ENCODE measurements around the gene ZSWIM4. TPM values are rescaled to one million over a fixed set of nuclear protein-coding genes. Genes with fewer than 3 reads are reported as not detected.

Gene ZSWIM4
- total RNA-seq, result 13.0 and 16.0 TPM in 2 replicates

DNA sequence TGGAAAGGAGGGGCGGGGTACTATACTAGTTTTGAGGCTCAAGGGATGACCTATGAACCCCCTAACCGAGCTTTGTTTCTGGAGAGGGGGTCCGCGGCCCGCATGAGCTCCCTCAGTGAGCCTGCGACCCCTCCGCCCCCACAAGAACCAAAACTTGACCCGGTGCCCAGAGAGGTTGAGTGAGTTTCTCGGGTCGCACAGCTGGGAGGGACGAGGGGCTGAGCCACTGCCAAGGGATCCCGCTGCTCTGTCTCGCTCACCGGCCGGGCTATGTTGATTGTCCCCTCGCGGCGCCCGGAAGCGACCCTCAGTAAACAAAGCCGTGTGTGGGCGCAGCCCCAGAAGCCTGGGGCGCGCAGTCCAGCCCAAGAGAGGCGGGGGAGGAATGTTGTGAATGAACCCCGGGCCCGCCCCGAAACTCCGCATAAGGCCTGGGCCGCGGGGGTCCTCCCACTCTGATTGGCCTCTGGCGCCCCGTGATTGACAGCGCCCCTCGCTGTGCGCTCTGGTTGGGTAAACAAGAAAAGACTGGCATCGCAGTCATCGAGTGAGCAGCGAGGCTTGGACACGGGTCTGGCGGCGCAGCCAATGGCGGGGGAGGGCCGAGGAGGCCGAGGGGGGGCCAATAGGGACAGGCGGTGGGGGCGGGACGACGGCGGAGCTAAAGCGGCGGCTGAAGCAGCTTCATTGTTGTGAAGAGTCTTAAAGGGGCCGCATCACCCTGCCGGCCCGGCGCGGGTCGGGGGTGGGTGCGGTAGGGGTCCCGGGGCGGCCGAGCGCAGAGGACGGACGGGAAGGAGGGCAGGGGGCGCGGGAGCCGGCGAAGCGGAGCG lies at the start of gene ZSWIM4:
Gene ZSWIM4 (plus strand): TSS at position 687 of the 833 bp plus-strand sequence. CDS start 206 bp downstream, outside the sequence.

DNA sequence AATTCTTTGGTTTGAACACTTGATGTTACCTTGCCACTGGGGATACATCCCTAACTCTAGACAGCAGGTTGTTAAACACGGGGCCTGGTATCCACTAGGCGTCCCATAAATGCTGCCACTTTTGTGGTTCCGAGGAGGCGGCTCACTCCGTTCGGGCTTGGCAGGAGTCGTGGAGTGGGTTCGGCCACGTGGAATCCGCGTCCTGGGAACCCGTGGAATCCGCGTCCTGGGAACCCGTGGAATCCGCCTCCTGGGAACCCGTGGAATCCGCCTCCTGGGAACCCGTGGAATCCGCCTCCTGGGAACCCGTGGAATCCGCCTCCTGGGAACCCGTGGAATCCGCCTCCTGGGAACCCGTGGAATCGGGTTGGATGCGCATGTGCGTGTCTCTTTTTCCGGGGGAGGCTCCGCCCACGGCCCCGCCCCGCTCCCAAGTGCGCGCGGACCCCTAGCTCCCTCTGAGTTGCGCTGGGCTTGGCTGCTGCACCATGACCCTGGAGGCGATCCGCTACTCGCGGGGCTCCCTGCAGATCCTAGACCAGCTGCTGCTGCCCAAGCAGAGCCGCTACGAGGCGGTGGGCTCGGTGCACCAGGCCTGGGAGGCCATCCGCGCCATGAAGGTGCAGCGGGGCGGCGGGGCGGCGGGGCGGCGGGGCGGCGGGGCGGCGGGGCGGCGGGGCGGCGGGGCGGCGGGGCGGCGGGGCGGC lies 31.0 kb upstream of the ZSWIM4 start, which contains the start of gene MRI1:
Gene MRI1 (plus strand): TSS at position 422 of the 707 bp plus-strand sequence. CDS start 67 bp downstream, at position 489.

DNA sequence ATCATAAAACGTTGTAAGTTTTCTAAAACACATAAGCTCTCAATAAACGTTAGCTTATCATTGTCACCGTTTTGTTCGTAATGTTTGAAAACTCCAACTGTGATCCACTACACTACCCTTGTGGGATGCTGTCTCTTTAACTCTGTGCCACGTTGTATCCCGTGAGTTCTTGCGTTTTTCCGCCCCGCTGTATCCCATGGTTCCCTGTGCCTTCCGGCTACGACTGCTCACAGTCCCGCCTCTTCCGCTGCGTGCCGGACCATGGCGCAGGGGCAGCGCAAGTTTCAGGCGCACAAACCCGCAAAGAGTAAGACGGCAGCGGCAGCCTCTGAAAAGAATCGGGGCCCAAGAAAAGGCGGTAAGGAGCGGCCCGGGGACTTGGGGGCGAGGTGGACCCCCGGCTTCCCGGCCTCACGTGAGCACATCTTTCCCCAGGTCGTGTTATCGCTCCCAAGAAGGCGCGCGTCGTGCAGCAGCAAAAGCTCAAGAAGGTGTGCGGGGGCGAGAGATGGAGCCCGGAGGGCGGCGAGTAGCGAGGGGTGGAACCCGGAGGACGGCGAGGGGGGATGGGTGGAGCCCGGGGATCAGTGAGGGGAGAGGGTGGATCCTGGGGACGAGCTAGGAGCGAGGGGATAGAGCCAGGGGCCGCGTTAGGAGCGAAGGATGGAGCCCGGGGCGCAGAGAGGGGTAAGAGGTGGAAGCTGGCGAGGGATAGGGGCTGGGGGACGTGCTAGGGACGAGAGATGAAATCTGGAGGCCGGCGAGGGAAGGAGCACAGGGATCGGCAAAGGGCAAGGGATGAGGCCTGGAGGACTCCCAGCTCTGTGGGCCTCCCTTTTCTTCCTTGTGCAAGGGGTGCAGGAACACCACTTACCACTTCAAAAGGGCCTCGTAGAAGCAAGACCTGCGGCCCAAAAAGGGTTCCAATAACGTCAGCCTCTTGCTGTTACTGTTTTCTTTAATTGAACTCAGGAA lies 20.7 kb upstream of the ZSWIM4 start, which contains the start of gene C19orf53:
Gene C19orf53 (plus strand): TSS at position 240 of the 975 bp plus-strand sequence. CDS start 22 bp downstream, at position 262.

DNA sequence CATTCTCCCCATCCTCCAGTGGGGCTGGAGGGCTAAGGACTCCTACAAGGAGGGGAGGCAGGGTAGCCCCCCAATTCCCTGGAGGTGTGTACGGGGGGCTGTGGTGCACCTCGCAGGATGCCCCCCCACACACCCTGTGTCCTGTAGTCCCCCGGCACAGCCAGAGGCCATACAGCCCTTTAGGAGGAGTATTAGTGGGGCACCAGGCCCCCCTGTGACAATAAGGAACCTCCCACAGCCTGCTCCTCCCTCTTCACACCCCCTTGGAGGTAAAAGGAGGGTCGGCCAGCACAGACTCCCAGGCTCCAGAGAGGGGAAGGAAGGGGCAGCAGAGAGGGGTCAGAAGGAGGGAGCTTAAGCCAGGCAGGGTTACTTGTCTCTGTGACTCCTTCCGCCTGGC lies 81.6 kb downstream of the ZSWIM4 start, which contains the start of gene NANOS3:
Gene NANOS3 (plus strand): TSS at position 301 of the 400 bp plus-strand sequence. CDS start 115 bp downstream, outside the sequence.

Other genes with a start within 250 kb of the ZSWIM4 start
- 46.4 and 65.0 TPM in 2 replicates for gene MRI1, start 30.9 kb upstream of the ZSWIM4 start, total RNA-seq
- 47.9 and 58.8 TPM in 2 replicates for gene C19orf53, start 21.0 kb upstream of the ZSWIM4 start, total RNA-seq
- 1.2 TPM in 1 of 2 replicates, not detected in the other for gene NANOS3, start 81.7 kb downstream of the ZSWIM4 start, total RNA-seq
- gene BRME1, start 110.7 kb downstream of the ZSWIM4 start, total RNA-seq, result 0.32 and 1.1 TPM in 2 replicates
- gene CC2D1A, start 110.8 kb downstream of the ZSWIM4 start, total RNA-seq, result 4.1 and 4.2 TPM in 2 replicates
- gene PODNL1, start 143.0 kb downstream of the ZSWIM4 start, total RNA-seq, result under 0.01 TPM in 1 of 2 replicates, not detected in the other
- gene DCAF15, start 157.1 kb downstream of the ZSWIM4 start, total RNA-seq, result 9.7 and 10.2 TPM in 2 replicates
- 0.97 and 1.5 TPM in 2 replicates for gene RFX1, start 210.9 kb downstream of the ZSWIM4 start, total RNA-seq
- not detected in 2 replicates for gene RLN3, start 232.7 kb downstream of the ZSWIM4 start, total RNA-seq
- gene IL27RA, start 236.3 kb downstream of the ZSWIM4 start, total RNA-seq, result 12.3 and 14.0 TPM in 2 replicates